ENCODE results near the gene PDE6C.

GRCh38 chr10:93595378-93596161 is 16.8 kb upstream of the PDE6C start:
- TF ChIP-seq, protein P1, sequence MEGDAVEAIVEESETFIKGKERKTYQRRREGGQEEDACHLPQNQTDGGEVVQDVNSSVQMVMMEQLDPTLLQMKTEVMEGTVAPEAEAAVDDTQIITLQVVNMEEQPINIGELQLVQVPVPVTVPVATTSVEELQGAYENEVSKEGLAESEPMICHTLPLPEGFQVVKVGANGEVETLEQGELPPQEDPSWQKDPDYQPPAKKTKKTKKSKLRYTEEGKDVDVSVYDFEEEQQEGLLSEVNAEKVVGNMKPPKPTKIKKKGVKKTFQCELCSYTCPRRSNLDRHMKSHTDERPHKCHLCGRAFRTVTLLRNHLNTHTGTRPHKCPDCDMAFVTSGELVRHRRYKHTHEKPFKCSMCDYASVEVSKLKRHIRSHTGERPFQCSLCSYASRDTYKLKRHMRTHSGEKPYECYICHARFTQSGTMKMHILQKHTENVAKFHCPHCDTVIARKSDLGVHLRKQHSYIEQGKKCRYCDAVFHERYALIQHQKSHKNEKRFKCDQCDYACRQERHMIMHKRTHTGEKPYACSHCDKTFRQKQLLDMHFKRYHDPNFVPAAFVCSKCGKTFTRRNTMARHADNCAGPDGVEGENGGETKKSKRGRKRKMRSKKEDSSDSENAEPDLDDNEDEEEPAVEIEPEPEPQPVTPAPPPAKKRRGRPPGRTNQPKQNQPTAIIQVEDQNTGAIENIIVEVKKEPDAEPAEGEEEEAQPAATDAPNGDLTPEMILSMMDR (conservative IDR thresholded peaks at IDR 0.05 in 1 of 2, IDR thresholded peaks at IDR 0.05 in 1 of 2; ENCODE audit: extremely low read depth in 1 of 2, insufficient read depth in 1 of 2, low read depth in 1 of 2, low read length in 2 of 2): no peak
- no peak for TF ChIP-seq EZH2 (IDR thresholded peaks at IDR 0.05; ENCODE audit: borderline replicate concordance, low read length)

Measured in mammary epithelial cell (primary cell).